ENCODE measurements around the gene UBE3C.

- TF ChIP-seq POLR2A (IDR thresholded peaks at IDR 0.05): no peak
- no peak for TF ChIP-seq POLR2AphosphoS5 (IDR thresholded peaks at IDR 0.05)
- no peak for TF ChIP-seq CTCF (IDR thresholded peaks at IDR 0.05)
- TF ChIP-seq EP300 (IDR thresholded peaks at IDR 0.05): no peak
Observed at GRCh38 chr7:157292770-157293412, 154.2 kb downstream of the UBE3C start.
